ENCODE results near the gene ADSL.

Gene ADSL

DNA sequence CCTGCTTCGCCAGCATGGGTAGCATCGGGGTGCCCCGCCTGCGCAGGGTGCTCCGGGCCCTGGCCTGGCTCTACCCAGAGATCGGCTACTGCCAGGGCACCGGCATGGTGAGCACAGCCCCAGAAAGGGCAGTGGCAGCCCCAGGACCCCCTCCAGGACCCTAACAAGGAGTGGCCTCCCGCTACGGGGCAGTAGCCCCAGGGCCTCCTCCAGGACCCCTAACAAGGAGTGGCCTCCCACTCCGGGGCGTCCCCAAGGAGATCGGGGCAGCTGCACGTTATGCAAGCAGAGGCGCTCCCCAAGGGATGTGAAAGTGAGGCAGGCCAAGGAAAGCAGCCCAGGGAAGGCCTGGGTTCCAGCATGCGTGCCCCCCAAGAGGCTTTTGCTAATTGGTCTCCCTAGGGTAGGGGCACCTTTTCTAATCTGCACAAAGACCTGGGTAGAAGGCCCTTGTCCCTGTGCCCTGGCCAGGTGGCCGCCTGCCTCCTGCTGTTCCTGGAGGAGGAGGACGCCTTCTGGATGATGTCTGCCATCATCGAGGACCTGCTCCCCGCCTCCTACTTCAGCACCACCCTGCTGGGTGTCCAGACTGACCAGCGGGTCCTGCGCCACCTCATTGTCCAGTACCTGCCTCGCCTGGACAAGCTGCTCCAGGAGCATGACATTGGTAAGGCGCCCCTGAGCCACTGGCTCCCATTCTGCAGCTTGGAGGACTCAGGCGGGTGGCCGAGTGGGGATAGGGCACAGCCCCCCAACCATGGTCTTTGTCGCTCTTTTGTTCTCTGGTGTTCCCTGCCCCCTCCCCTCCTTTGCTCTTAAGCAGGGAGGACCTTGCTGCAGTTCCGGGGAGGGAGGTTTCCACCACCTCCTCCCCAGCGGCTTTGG lies 59.1 kb downstream of the ADSL start:
- DNase-seq (ENCODE audit: low spot score), result no peak

DNA sequence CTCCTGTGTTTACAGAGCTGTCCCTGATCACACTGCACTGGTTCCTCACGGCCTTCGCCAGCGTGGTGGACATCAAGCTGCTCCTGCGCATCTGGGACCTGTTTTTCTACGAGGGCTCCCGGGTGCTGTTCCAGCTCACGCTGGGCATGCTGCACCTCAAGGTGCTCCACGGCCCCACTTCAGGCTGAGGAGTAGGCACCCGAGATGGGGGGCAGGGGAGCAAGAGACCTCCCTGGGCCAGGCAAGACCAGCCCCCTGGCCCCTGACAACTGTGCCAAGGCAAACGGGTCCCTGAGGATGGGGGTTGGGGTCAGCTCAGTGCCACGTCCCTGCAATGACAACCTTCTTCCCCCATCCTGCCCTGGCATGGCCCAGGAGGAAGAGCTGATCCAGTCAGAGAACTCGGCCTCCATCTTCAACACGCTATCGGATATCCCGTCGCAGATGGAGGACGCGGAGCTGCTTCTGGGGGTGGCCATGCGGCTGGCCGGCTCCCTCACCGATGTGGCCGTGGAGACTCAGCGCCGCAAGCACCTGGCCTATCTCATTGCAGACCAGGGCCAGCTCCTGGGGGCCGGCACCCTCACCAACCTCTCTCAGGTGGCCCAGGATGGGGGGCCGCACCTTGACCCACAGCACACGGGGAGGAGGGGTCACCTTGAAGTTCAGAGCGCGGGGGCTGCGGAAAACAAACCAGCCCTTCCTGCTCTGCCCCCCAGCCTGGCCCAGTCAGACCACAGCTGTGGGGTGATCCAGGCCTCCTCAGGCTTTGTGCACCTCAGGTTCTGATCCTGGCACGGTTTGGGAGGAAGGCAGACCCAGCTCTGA lies 60.0 kb downstream of the ADSL start:
- DNase-seq (ENCODE audit: low spot score), result no peak

DNA sequence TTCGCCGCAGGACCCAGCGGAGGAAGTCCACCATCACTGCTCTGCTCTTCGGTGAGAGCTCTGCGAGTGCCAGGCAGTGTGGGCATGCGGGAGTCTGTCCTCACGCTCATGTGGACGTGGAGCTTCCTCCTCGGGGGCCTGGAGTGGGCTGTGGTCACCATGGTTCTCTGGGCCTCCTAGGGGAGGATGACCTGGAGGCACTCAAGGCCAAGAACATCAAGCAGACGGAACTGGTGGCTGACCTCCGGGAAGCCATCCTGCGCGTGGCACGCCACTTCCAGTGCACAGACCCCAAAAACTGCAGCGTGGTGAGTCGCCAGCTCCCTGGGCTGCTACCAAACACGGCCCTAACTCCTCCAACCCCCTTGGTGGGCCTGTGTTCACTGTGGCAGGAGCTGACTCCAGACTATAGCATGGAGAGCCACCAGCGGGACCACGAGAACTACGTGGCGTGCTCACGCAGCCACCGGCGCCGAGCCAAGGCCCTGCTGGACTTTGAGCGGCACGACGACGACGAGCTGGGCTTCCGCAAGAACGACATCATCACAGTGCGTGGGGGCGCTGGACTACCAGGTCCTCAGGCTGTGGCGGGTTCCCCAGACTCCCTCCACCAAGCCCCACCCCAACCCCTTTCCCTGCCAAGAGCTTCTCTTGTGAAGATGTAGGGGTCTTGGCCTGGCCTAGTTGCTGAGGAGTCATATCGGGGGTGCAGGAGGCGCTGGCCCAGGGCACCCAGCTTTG lies 60.9 kb downstream of the ADSL start:
- no peak for DNase-seq (ENCODE audit: low spot score)

- no peak for DNase-seq (ENCODE audit: low spot score)
Observed at GRCh38 chr22:40407831-40408717, 61.8 kb downstream of the ADSL start.

DNA sequence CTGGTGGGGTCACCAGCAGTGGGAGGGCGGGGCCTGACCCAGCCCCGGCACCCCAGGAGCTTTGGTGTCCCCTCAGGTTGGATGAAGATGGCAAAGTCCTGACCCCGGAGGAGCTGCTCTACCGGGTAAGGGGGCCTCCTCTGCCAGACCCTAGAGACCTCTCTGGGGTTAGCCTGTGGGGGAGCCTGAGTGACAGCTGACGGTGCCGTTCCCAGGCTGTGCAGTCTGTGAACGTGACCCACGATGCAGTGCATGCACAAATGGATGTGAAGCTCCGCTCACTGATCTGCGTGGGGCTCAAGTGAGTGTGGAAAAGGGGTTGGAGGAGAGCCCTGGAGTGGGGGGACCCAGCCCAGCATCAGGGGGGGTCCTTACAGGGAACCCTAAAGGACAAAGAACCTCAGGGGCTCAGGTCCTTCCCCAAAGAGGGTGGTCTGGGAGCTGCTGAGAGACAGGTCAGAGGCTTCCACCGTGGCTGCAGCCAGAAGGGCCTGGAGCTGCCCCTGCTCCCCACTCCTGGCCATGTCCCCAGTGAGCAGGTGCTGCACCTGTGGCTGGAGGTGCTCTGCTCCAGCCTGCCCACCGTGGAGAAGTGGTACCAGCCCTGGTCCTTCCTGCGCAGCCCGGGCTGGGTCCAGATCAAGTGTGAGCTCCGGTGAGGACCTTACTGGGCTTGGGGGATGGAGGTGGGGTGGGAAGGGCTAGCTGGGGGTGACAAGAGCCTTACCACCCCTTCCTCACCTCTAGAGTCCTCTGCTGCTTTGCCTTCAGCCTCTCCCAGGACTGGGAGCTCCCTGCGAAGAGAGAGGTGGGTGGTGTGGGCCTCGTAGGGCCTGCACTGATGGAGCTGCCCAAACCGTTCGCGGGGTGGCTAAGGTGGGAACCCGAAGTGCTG lies 62.7 kb downstream of the ADSL start:
- DNase-seq (ENCODE audit: low spot score), result no peak

GRCh38 chr22:40409613-40410113 lies 63.4 kb downstream of the ADSL start:
- no peak for DNase-seq (ENCODE audit: low spot score)

GRCh38 chr22:40410272-40410671 lies 64.0 kb downstream of the ADSL start:
- DNase-seq (ENCODE audit: low spot score), result no peak

- no peak for DNase-seq (ENCODE audit: low spot score)
Observed at GRCh38 chr22:40410731-40411505, 64.6 kb downstream of the ADSL start.

DNA sequence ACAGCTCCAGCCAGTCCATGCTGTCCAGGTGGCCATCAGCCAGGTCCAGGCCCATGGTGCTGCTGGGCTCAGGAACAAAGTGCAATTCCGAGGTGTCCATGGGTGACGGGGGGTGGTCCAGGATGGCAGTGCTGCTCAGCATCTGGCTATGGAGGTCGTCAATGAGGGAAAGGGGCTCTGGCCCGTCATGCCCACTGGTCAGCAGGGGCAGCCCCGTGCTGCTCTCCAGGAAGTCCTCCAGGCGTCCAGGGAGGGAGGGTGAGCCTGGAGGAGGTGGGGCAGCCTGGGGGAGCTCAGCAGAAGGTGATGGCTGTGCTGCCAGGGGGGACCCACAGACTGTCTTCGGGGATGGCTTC lies 65.2 kb downstream of the ADSL start:
- no peak for DNase-seq (ENCODE audit: low spot score)

GRCh38 chr22:40412441-40412840 lies 66.1 kb downstream of the ADSL start:
- DNase-seq (ENCODE audit: low spot score), result no peak

GRCh38 chr22:40413873-40414272 lies 67.6 kb downstream of the ADSL start:
- DNase-seq (ENCODE audit: low spot score), result no peak

DNA sequence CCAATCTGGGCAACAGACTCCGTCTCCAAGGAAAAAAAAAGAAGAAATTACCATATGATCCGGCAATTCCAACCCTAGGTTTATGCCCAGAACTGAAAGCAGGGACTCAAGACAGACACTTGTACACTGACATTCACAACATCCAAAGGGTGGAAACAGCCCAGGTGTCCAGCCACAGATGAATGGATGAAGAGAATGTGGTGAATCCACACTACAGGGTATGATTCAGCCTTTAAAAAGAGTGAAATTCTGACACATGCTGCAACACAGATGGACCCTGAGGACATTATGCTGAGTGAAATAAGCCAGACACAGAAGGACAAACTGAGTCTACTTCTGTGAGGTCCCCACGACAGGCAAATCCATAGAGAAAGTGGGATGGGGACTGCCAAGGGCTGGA lies 68.0 kb downstream of the ADSL start:
- no peak for DNase-seq (ENCODE audit: low spot score)

DNA sequence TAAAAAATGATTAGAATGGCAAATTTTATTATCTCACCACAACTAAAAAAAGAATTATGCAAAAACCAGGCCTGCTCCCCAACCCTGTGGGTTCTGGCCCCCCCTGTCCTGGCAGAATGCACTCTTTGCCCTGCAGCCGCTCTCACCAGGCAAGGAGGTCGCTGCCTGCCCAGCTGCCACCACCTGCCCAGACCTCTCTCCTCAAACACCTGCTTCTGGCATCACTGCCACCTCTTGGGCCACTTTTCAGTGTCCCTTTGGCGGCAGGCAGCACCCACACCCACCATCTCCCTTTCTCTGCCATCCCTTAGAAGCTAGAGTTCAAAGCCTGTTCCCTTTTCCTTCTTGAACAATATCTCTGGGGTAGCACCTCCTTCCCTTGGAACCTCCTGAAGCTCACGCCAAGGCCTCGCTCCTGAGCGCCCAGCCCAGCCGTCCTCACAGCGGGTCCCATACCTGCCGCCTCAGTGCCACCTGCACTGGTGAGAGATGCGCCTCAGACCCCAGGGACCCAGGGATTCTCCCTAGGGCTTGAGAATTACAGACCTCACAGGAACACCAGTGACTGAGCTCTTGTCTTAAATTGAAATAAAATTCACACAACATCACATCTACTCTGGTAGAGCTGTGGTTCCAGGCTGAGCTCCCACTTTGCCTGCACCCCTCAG lies 68.7 kb downstream of the ADSL start:
- DNase-seq (ENCODE audit: low spot score), result no peak

- no peak for DNase-seq (ENCODE audit: low spot score)
Observed at GRCh38 chr22:40415531-40416266, 69.4 kb downstream of the ADSL start.

GRCh38 chr22:40416267-40416570 lies 69.9 kb downstream of the ADSL start:
- DNase-seq (ENCODE audit: low spot score), result no peak

GRCh38 chr22:40416636-40417035 lies 70.3 kb downstream of the ADSL start:
- DNase-seq (ENCODE audit: low spot score), result no peak

GRCh38 chr22:40417041-40417440 lies 70.7 kb downstream of the ADSL start:
- no peak for DNase-seq (ENCODE audit: low spot score)

DNA sequence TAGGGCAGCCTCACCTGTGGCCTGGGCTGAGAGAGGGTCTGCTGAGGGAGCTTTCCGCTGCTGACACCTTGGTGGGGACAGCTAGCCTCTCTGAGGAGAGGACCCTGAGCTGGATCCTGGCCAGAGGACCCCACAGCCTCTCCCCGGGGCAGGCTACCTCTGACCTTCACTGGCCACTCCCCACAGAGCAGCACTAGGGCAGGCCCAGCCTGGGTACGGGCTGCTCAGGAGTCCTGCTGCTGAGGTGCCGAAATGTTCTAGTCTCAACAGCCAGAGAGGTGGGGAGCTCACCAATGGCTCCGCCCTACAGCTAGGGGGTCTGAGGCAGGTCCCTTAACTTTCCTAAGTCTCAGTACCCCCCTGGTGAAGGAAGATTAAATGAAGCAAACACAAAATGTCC lies 71.6 kb downstream of the ADSL start:
- DNase-seq (ENCODE audit: low spot score), result no peak

All from left forelimb (tissue), 1 donor.